Osteoblast (primary cell): ENCODE data around the gene NGDN. TPM values are rescaled to one million over a fixed set of nuclear protein-coding genes. Genes with fewer than 3 reads are reported as not detected.

Experiments
- DNase-seq: peaks from one replicate; pipeline ENCODE4 v3.0.0; 2011; ENCODE audit warnings: low spot score, mixed read lengths; ENCODE audit not compliant: insufficient read length; ENCODE audit errors: missing footprints
- H2AFZ ChIP-seq: 2 replicates; pipeline ENCODE4 v1.6.0; 2011; ENCODE audit warnings: mild to moderate bottlenecking, low read length
- H3K27ac ChIP-seq: 2 replicates; pipeline ENCODE4 v1.5.1; 2011; ENCODE audit warnings: mild to moderate bottlenecking, low read depth, low read length, moderate library complexity
- H3K27me3 ChIP-seq: 2 replicates; pipeline ENCODE4 v1.6.0; 2012; ENCODE audit warnings: mild to moderate bottlenecking, control low read depth, inconsistent platforms, low read length, moderate library complexity; ENCODE audit not compliant: insufficient read depth
- H3K36me3 ChIP-seq: 2 replicates; pipeline ENCODE4 v1.5.1; 2011; ENCODE audit warnings: mild to moderate bottlenecking, low read length, control low read depth, moderate library complexity; ENCODE audit not compliant: insufficient read depth
- H3K4me1 ChIP-seq: 2 replicates; pipeline ENCODE4 v1.5.1; 2011; ENCODE audit warnings: mild to moderate bottlenecking, low read length, control low read depth, moderate library complexity; ENCODE audit not compliant: insufficient read depth
- H3K4me2 ChIP-seq: 2 replicates; pipeline ENCODE4 v1.6.0; 2011; ENCODE audit warnings: mild to moderate bottlenecking, low read length; ENCODE audit not compliant: insufficient read depth
- H3K4me3 ChIP-seq: fragments of 200-600 bp; sonication (generic); 3 replicates; pipeline ENCODE4 v1.5.1; 2012; ENCODE audit warnings: mild to moderate bottlenecking, low read length, inconsistent platforms; ENCODE audit not compliant: insufficient read depth
- H3K79me2 ChIP-seq: 2 replicates; pipeline ENCODE4 v1.6.0; 2012; ENCODE audit warnings: mild to moderate bottlenecking, low read length, control low read depth, inconsistent platforms; ENCODE audit not compliant: insufficient read depth
- H3K9me3 ChIP-seq: 2 replicates; pipeline ENCODE4 v1.5.1; 2011; ENCODE audit warnings: low read depth, low read length, control low read depth
- H4K20me1 ChIP-seq: 2 replicates; pipeline ENCODE4 v1.6.0; 2012; ENCODE audit warnings: mild to moderate bottlenecking, low read length, control low read depth; ENCODE audit not compliant: insufficient read depth
- CTCF ChIP-seq: IDR thresholded peaks from 2 replicates; pipeline ENCODE4 v1.5.1; 2011; ENCODE audit warnings: mild to moderate bottlenecking, low read depth, low read length, moderate library complexity; ENCODE audit errors: extremely low read depth
- total RNA-seq: library from RNA; depleted of rRNA; stranded (reverse); fragments of >200 nt; gene quantifications from 2 replicates; pipeline ENCODE4 v1.2.3, GENCODE V29; 2012

The NGDN gene
- total RNA-seq, 1 donor, result 49.6 TPM

GRCh38 chr14:23481979-23482822 lies 12.7 kb downstream of the NGDN start:
- no peaks in the 10 kb centered on the region for H3K9me3 ChIP-seq
- no peak for DNase-seq
- H2AFZ ChIP-seq, result no peak overlapping the region
- H3K27ac ChIP-seq, result no peak overlapping the region
- peak; percentile 5 for TF ChIP-seq CTCF
- H3K4me1 ChIP-seq, result no peaks in the 10 kb centered on the region
- H3K79me2 ChIP-seq, result no peaks in the 10 kb centered on the region
- no peak overlapping the region for H3K4me2 ChIP-seq
- no peaks in the 10 kb centered on the region for H3K27me3 ChIP-seq
- H3K4me3 ChIP-seq, result no peak overlapping the region
- peaks cover 26% of the 10 kb centered on the region for H3K36me3 ChIP-seq
- peaks cover 19% of the 10 kb centered on the region for H4K20me1 ChIP-seq

- Histone ChIP-seq H3K4me1 (no peaks in the 10 kb centered on the region), H3K36me3 (peaks cover 20% of the 10 kb centered on the region), H2AFZ (no peak overlapping the region), H3K4me2 (no peak overlapping the region), H3K79me2 (no peaks in the 10 kb centered on the region), H4K20me1 (peaks cover 19% of the 10 kb centered on the region), H3K9me3 (no peaks in the 10 kb centered on the region), H3K27me3 (no peaks in the 10 kb centered on the region), H3K27ac (no peak overlapping the region), H3K4me3 (no peak overlapping the region)
- no peak for DNase-seq
- no peak for TF ChIP-seq CTCF
Observed at GRCh38 chr14:23482823-23483148, 13.3 kb downstream of the NGDN start.

- no peak overlapping the region for H2AFZ ChIP-seq
- H3K79me2 ChIP-seq, result no peaks in the 10 kb centered on the region
- no peak overlapping the region for H3K27ac ChIP-seq
- TF ChIP-seq CTCF, result peak; percentile 43
- no peak for DNase-seq
- no peaks in the 10 kb centered on the region for H3K27me3 ChIP-seq
- peaks cover 17% of the 10 kb centered on the region for H3K36me3 ChIP-seq
- no peaks in the 10 kb centered on the region for H3K4me1 ChIP-seq
- H3K4me2 ChIP-seq, result no peak overlapping the region
- no peak overlapping the region for H3K4me3 ChIP-seq
- peaks cover 19% of the 10 kb centered on the region for H4K20me1 ChIP-seq
- H3K9me3 ChIP-seq, result no peaks in the 10 kb centered on the region
Observed at GRCh38 chr14:23483236-23483854, 13.8 kb downstream of the NGDN start.

DNA sequence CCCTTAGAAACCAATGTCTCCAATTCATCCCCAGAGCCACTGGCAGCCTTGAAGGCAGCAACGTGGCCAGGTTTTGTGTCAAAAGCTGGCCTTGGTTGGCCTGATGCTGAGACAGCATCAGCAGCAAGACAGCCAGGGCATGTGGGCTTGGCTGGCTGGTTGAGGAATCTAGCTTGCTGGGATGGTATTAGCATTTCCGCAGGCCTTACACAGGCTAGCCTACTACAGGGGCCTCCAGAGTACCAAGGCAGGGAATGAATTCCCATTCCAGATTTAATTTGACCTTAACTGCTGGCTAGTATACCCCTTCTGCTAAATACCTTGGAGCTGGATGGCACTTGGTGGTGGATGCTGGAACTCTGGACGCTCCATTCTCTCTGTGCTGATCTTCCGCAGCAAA lies 15.8 kb downstream of the NGDN start:
- Histone ChIP-seq H3K9me3 (no peaks in the 10 kb centered on the region), H3K27me3 (no peaks in the 10 kb centered on the region), H3K79me2 (no peaks in the 10 kb centered on the region), H3K27ac (no peak overlapping the region), H3K36me3 (peaks cover 5% of the 10 kb centered on the region), H4K20me1 (peaks cover 19% of the 10 kb centered on the region), H3K4me1 (no peaks in the 10 kb centered on the region), H3K4me2 (no peak overlapping the region), H3K4me3 (no peak overlapping the region), H2AFZ (no peak overlapping the region)
- DNase-seq, result no peak
- TF ChIP-seq CTCF, result no peak
